NCI-H510A treated with DMSO at 0.1 percent for 48 hours (cell line): ENCODE data around the gene ANHX.

Experiments
- DNase-seq: peaks from one replicate; lab custom pipeline; 2025; lab: John Stamatoyannopoulos, UW

The ANHX gene

GRCh38 chr12:133203344-133204263 lies 32.1 kb downstream of the ANHX start:
- no peak for DNase-seq

- DNase-seq, result no peak
Measured at GRCh38 chr12:133202493-133203343, 33.0 kb downstream of the ANHX start.

- DNase-seq, result no peak
Measured at GRCh38 chr12:133201888-133202287, 33.8 kb downstream of the ANHX start.

- DNase-seq, result no peak
Measured at GRCh38 chr12:133192847-133193246, 42.8 kb downstream of the ANHX start.

- no peak for DNase-seq
Measured at GRCh38 chr12:133190176-133190575, 45.5 kb downstream of the ANHX start.

GRCh38 chr12:133181238-133181959 lies 54.3 kb downstream of the ANHX start, which contains the start of gene ZNF268:
ZNF268 (plus strand) TSS chr12:133181495; CDS start chr12:133181998, 503 bp downstream.
- DNase-seq, result peak; percentile 91

- no peak for DNase-seq
Measured at GRCh38 chr12:133180669-133181068, 55.0 kb downstream of the ANHX start.

- DNase-seq, result no peak
Measured at GRCh38 chr12:133174901-133175300, 60.8 kb downstream of the ANHX start.

GRCh38 chr12:133172491-133172890 lies 63.2 kb downstream of the ANHX start:
- DNase-seq, result no peak
